Testis (tissue), 2 donors: ENCODE data around the gene CFAP54.

Source experiments
- CTCF ChIP-seq, 3 experiments: fragments of 450-650 bp in 2 of 3; fragments of 200-600 bp in 1 of 3; sonication (generic) in 1 of 3; IDR thresholded peaks; one replicate each; pipeline ENCODE4 v1.5.1; 2016 to 2019; ENCODE audit warnings: antibody characterized with exemption in 3 of 3, mild to moderate bottlenecking in 2 of 3, moderate library complexity in 1 of 3
- POLR2A ChIP-seq: fragments of 450-650 bp; IDR thresholded peaks from one replicate; pipeline ENCODE4 v1.6.1; 2017; ENCODE audit warnings: antibody characterized with exemption, mild to moderate bottlenecking, moderate library complexity

DNA sequence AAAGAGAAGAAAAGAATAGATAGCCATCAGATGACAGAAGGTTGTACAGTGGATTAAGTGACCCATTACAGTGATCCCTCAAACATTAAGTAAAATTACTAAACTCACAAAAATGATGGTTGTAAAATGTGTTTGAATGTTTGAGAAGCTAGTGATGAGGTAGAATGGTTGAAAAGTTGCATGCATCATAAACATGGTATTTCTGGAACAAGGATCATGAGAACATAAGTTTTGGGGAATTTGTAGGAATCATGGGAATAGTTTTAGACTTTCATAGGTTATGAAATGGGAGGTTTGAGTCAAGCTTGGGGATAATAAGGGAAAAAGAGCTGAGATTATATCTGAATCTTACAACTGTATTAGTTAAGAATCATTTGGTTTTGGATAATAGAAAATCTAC, 383.6 kb downstream of the CFAP54 start:
- TF ChIP-seq POLR2A, result no peak
- TF ChIP-seq CTCF (IDR thresholded peaks at IDR 0.05), result no peak
